ENCODE data around the gene FGD6.

The FGD6 gene

GRCh38 chr12:95070378-95070777 lies 146.9 kb downstream of the FGD6 start:
- ATAC-seq (replicated peaks; ENCODE audit: extremely low read depth, poor library complexity, severe bottlenecking): no peak
- Mint-ChIP-seq H3K4me3 (no peak overlapping the region), H3K36me3 (ENCODE audit: insufficient read depth) (peaks cover 18% of the 10 kb centered on the region), H3K27ac (ENCODE audit: low read depth) (no peak overlapping the region), H3K4me1 (peaks cover 14% of the 10 kb centered on the region), H3K9me3 (no peaks in the 10 kb centered on the region), H3K27me3 (no peaks in the 10 kb centered on the region)
- DNase-seq (ENCODE audit: low spot score in 2 of 2): no peak

DNA sequence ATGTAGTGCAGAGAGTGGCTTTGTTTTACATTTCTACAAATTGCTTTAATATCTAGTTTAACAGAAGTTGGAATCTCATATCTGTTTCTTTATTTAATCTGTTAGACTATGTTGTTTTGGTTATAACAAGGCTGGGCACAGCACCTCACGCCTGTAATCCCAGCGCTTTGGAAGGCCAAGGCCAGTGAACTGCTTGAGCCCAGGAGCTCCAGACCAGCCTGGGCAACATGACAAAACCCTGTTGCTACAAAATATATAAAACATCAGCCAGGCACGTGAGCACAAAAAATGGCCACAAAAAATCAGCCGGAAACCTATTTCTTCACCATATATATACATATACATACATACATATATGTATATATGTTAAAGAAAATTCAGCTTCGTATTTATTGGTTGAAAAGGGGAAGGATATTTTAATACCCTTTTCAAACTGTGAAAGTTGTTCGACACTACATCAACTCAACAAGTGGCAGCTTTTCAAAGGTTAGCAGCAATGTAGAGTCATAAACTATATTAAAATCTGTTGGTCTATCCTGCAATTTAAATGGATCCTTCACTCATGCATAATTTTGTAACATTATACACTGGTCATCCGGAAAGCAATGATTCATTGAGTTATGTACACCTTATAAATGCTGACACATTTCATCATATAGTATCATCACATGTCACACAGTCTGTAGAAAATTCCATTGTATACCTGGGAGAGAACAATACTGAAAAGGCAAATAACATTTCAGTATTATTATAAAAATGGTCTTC lies 151.0 kb downstream of the FGD6 start:
- Mint-ChIP-seq H3K4me1 (peaks cover 17% of the 10 kb centered on the region), H3K27me3 (no peaks in the 10 kb centered on the region), H3K27ac (ENCODE audit: low read depth) (no peak overlapping the region), H3K36me3 (ENCODE audit: insufficient read depth) (peaks cover 38% of the 10 kb centered on the region), H3K9me3 (no peaks in the 10 kb centered on the region), H3K4me3 (no peak overlapping the region)
- DNase-seq (ENCODE audit: low spot score in 2 of 2) (no peak), ATAC-seq (replicated peaks; ENCODE audit: extremely low read depth, poor library complexity, severe bottlenecking) (no peak)

DNA sequence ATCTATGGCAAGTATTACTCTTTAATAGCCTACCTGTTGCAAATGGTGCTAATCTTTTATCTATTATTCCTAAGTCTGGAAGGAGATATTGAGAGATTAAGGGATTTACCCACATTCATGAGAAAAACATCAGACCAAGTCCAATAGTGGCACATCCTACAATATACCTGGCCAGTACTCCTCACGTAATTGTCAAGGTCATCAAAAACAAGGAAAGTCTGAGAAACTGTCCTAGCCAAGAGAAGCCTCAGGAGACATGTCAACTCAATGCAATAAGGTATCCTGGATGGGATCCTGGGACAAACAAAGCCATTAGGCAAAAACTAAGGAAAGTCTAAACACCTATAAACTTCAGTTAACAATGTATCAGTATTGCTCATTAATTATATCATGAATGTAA lies 156.3 kb downstream of the FGD6 start:
- Mint-ChIP-seq H3K36me3 (ENCODE audit: insufficient read depth) (peaks cover 55% of the 10 kb centered on the region), H3K4me3 (no peak overlapping the region), H3K9me3 (no peaks in the 10 kb centered on the region), H3K27ac (ENCODE audit: low read depth) (no peak overlapping the region), H3K4me1 (peaks cover 7% of the 10 kb centered on the region), H3K27me3 (no peaks in the 10 kb centered on the region)
- ATAC-seq (replicated peaks; ENCODE audit: extremely low read depth, poor library complexity, severe bottlenecking) (no peak), DNase-seq (ENCODE audit: low spot score in 2 of 2) (no peak)

GRCh38 chr12:95059984-95060383 lies 157.3 kb downstream of the FGD6 start:
- Mint-ChIP-seq H3K27me3 (no peaks in the 10 kb centered on the region), H3K4me1 (peaks cover 7% of the 10 kb centered on the region), H3K9me3 (no peaks in the 10 kb centered on the region), H3K27ac (ENCODE audit: low read depth) (no peak overlapping the region), H3K4me3 (no peak overlapping the region), H3K36me3 (ENCODE audit: insufficient read depth) (peaks cover 60% of the 10 kb centered on the region)
- no peak for DNase-seq (ENCODE audit: low spot score in 2 of 2)
- no peak for ATAC-seq (replicated peaks; ENCODE audit: extremely low read depth, poor library complexity, severe bottlenecking)

DNA sequence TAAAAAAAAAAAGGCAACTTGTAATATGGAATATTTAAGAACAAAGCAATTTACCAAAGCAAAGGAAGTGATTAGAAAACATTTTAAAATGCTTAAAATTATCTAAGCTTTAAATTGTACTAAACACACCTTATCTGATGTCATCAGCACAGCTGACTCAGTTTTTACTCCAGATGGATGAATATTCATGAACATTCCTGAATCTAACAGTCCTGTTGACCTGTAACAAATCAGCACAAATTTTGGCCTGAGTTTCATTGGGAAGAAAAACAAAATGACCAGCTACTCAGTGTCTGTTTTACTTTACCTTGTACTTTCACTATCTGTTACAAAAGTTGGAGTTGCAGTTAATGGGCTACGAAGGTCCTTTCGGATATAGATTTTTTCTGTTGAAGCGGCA lies 159.8 kb downstream of the FGD6 start:
- Mint-ChIP-seq H3K9me3 (no peaks in the 10 kb centered on the region), H3K4me1 (no peaks in the 10 kb centered on the region), H3K27ac (ENCODE audit: low read depth) (no peak overlapping the region), H3K27me3 (no peaks in the 10 kb centered on the region), H3K36me3 (ENCODE audit: insufficient read depth) (peaks cover 49% of the 10 kb centered on the region), H3K4me3 (no peak overlapping the region)
- DNase-seq (ENCODE audit: low spot score in 2 of 2): no peak
- no peak for ATAC-seq (replicated peaks; ENCODE audit: extremely low read depth, poor library complexity, severe bottlenecking)

GRCh38 chr12:95055057-95055456 lies 162.2 kb downstream of the FGD6 start:
- ATAC-seq (replicated peaks; ENCODE audit: extremely low read depth, poor library complexity, severe bottlenecking): no peak
- DNase-seq (ENCODE audit: low spot score in 2 of 2): no peak
- peaks cover 45% of the 10 kb centered on the region for H3K36me3 Mint-ChIP-seq (ENCODE audit: insufficient read depth)
- no peaks in the 10 kb centered on the region for H3K9me3 Mint-ChIP-seq
- H3K4me3 Mint-ChIP-seq: no peak overlapping the region
- H3K4me1 Mint-ChIP-seq: no peaks in the 10 kb centered on the region
- H3K27me3 Mint-ChIP-seq: no peaks in the 10 kb centered on the region
- no peak overlapping the region for H3K27ac Mint-ChIP-seq (ENCODE audit: low read depth)

DNA sequence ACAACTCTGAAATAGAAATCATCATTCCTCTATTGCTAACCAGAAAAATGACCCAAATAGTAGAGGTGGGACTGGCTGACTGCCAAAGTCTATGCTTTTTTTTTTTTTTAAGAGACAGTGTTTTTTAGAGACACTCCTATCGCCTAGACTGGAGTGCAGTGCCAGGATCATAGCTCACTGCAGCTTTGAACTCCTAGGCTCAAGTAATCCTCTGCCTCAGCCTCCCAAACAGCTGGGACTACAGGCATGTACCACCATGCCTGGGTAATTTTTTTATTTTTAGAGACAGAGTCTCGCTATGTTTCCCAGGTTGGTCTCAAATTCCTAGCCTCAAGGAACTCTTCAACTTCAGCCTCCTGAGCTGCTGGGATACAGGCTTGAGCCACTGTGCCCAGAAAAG lies 163.1 kb downstream of the FGD6 start:
- H3K27ac Mint-ChIP-seq (ENCODE audit: low read depth): no peak overlapping the region
- no peaks in the 10 kb centered on the region for H3K4me1 Mint-ChIP-seq
- H3K36me3 Mint-ChIP-seq (ENCODE audit: insufficient read depth): peaks cover 40% of the 10 kb centered on the region
- H3K4me3 Mint-ChIP-seq: no peak overlapping the region
- no peak for DNase-seq (ENCODE audit: low spot score in 2 of 2)
- H3K27me3 Mint-ChIP-seq: no peaks in the 10 kb centered on the region
- no peaks in the 10 kb centered on the region for H3K9me3 Mint-ChIP-seq
- ATAC-seq (replicated peaks; ENCODE audit: extremely low read depth, poor library complexity, severe bottlenecking): no peak

DNA sequence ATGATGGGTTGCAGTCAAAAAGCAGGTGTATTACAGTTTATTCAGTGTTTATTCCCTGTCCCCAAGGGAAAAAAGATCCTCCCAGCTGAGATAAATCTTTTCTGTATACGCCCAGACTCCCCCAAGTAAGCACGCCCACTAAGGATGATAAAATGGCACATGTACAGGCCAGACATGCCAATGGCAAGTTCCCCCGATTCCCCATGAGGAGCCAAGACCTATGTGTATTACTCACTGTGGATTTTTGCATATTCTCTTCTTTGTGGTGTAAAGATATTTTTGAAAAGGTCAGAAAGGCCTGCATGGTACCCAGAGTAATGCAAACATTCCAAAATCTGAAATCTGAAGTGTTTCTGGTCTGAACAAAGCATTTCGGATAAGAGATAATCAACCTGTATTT lies 166.0 kb downstream of the FGD6 start:
- no peak for DNase-seq (ENCODE audit: low spot score in 2 of 2)
- no peaks in the 10 kb centered on the region for H3K27me3 Mint-ChIP-seq
- H3K9me3 Mint-ChIP-seq: no peaks in the 10 kb centered on the region
- H3K36me3 Mint-ChIP-seq (ENCODE audit: insufficient read depth): peaks cover 48% of the 10 kb centered on the region
- H3K4me1 Mint-ChIP-seq: no peaks in the 10 kb centered on the region
- H3K4me3 Mint-ChIP-seq: no peak overlapping the region
- H3K27ac Mint-ChIP-seq (ENCODE audit: low read depth): no peak overlapping the region
- ATAC-seq (replicated peaks; ENCODE audit: extremely low read depth, poor library complexity, severe bottlenecking): no peak

- H3K4me1 Mint-ChIP-seq: peaks cover 11% of the 10 kb centered on the region
- no peak for DNase-seq (ENCODE audit: low spot score in 2 of 2)
- ATAC-seq (replicated peaks; ENCODE audit: extremely low read depth, poor library complexity, severe bottlenecking): no peak
- peaks cover 10% of the 10 kb centered on the region for H3K36me3 Mint-ChIP-seq (ENCODE audit: insufficient read depth)
- H3K27ac Mint-ChIP-seq (ENCODE audit: low read depth): no peak overlapping the region
- no peak overlapping the region for H3K4me3 Mint-ChIP-seq
- H3K27me3 Mint-ChIP-seq: no peaks in the 10 kb centered on the region
- H3K9me3 Mint-ChIP-seq: no peaks in the 10 kb centered on the region
Measured at GRCh38 chr12:95037906-95038305, 179.4 kb downstream of the FGD6 start.

GRCh38 chr12:95034750-95035149 lies 182.5 kb downstream of the FGD6 start:
- H3K9me3 Mint-ChIP-seq: no peaks in the 10 kb centered on the region
- DNase-seq (ENCODE audit: low spot score in 2 of 2): no peak
- ATAC-seq (replicated peaks; ENCODE audit: extremely low read depth, poor library complexity, severe bottlenecking): no peak
- H3K27me3 Mint-ChIP-seq: no peaks in the 10 kb centered on the region
- H3K36me3 Mint-ChIP-seq (ENCODE audit: insufficient read depth): peaks cover 11% of the 10 kb centered on the region
- H3K4me1 Mint-ChIP-seq: peaks cover 11% of the 10 kb centered on the region
- no peak overlapping the region for H3K4me3 Mint-ChIP-seq
- peak overlapping the region; percentile 17 for H3K27ac Mint-ChIP-seq (ENCODE audit: low read depth)

All from central memory CD8-positive, alpha-beta T cell (primary cell).